ENCODE results near the gene TAOK1.

- TF ChIP-seq CTCF (tag by site-specific recombination; IDR thresholded peaks at IDR 0.05) (0 out of 2 replicates have a peak, but pooled peaks have one; percentile 37), ZNF624 (tag by site-specific recombination; IDR thresholded peaks at IDR 0.05) (no peak), ZNF433 (tag by site-specific recombination; IDR thresholded peaks at IDR 0.05; ENCODE audit: low read depth) (no peak)
These were observed 175.7 kb downstream of the TAOK1 start for GRCh38 chr17:29565643-29566472.

Data from HEK293 (cell line).